ENCODE data around the gene SAFB2. TPM values are rescaled to one million over a fixed set of nuclear protein-coding genes. Genes with fewer than 3 reads are reported as not detected.

The SAFB2 gene
- total RNA-seq, 1 donor from 2014 or later, result 17.6 TPM

DNA sequence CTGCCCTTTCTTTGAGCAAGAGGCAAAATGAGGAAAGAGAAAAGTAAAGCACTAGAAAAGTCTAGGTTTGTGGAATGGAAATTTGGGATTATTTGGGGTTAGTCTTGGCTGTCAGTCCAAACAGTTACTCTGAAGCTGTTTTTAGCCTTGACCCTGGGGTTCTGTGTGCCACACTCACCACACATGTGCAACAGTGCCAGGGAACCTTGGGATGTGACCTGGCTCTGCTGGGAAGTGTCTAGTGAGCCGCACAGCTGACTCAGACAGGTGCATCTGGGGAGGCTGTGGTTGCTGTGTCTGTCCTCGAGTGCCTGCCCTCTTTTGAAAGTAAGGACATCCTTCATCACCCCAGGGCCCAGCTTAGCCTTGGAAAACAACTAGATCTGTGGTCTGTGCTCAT, 41.9 kb upstream of the SAFB2 start:
- TF ChIP-seq, protein P1, sequence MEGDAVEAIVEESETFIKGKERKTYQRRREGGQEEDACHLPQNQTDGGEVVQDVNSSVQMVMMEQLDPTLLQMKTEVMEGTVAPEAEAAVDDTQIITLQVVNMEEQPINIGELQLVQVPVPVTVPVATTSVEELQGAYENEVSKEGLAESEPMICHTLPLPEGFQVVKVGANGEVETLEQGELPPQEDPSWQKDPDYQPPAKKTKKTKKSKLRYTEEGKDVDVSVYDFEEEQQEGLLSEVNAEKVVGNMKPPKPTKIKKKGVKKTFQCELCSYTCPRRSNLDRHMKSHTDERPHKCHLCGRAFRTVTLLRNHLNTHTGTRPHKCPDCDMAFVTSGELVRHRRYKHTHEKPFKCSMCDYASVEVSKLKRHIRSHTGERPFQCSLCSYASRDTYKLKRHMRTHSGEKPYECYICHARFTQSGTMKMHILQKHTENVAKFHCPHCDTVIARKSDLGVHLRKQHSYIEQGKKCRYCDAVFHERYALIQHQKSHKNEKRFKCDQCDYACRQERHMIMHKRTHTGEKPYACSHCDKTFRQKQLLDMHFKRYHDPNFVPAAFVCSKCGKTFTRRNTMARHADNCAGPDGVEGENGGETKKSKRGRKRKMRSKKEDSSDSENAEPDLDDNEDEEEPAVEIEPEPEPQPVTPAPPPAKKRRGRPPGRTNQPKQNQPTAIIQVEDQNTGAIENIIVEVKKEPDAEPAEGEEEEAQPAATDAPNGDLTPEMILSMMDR (conservative IDR thresholded peaks at IDR 0.05; ENCODE audit: low read depth, low read length), result no peak
- no peak overlapping the region for H3K4me3 ChIP-seq (ENCODE audit: low read depth, low read length)
- DNase-seq (ENCODE audit: low read depth), result no peak

DNA sequence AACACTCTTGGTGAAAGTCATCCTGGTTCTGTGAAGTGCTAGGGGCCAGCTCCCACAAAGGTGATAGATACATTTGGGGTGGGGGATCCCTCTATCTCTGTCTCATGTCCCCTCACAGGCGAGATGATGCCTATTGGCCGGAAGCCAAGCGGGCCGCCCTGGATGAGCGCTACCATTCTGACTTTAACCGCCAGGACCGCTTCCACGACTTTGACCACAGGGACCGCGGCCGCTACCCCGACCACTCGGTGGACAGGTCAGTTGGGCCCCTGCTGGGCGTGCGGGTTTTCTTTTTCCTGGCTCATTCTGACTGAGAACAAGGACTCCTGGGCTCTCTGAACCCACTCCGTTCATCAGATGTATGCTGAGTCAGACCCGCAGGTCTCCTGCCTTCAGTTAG, 41.3 kb upstream of the SAFB2 start:
- TF ChIP-seq, protein P1 (conservative IDR thresholded peaks at IDR 0.05; ENCODE audit: low read depth, low read length), result no peak
- no peak overlapping the region for H3K4me3 ChIP-seq (ENCODE audit: low read depth, low read length)
- no peak for DNase-seq (ENCODE audit: low read depth)

DNA sequence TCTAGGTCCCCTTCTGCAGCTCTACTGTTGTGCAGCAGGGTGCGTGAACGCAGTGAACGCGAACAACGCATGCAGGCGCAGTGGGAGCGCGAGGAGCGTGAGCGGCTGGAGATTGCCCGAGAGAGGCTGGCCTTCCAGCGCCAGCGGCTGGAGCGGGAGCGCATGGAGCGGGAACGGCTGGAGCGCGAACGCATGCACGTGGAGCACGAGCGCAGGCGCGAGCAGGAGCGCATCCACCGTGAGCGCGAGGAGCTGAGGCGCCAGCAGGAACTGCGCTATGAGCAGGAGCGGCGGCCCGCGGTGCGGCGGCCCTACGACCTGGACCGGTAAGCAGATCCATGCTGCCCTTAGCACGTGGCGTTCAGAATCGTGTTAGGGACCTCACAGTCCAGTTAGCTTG, 38.9 kb upstream of the SAFB2 start:
- TF ChIP-seq, protein P1 (conservative IDR thresholded peaks at IDR 0.05; ENCODE audit: low read depth, low read length), result no peak

DNA sequence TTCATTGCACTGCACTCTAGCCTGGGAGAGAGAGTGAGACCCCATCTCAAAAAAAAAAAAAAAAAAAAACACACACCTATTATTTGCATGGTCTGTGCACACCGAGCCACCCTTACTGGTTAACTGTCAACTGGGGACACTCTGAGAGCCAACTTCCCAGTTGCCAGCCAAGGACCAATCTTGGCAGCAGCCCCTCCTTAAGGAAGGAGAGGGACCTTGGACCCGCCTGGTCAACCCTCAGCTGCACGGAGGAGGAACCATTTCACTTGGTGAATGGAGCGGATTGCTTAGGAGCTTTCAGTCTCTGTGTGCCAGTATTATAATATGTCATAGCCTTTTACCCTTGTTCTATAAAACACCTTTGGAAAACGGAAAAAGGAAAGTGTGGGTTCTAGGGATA, 32.8 kb upstream of the SAFB2 start:
- H3K4me3 ChIP-seq (ENCODE audit: low read depth, low read length), result no peak overlapping the region
- DNase-seq (ENCODE audit: low read depth), result no peak
- TF ChIP-seq, protein P1 (conservative IDR thresholded peaks at IDR 0.05; ENCODE audit: low read depth, low read length), result no peak

More for the DNA sequence above, 38.9 kb upstream of the SAFB2 start:
- no peak overlapping the region for H3K4me3 ChIP-seq (ENCODE audit: low read depth, low read length)
- DNase-seq (ENCODE audit: low read depth), result no peak

DNA sequence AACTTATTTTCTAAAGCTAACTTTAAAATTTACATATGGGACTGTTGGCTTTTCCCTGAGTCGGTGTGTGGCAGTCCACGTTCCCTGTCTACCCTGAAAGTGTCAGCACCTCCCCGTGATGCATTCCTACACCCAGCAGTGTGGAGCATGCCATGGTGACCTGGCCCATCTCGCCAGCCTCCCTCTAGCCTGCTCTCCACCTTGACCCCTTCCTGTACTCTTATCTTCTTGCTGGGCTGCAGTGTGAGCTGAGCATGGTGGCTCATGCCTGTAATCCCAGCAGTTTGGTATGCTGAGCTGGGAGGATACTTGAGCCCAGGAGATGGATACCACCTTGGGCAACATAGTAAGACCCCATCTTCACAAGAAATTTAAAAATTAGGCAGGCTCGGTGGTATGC, 32.4 kb upstream of the SAFB2 start:
- TF ChIP-seq, protein P1 (conservative IDR thresholded peaks at IDR 0.05; ENCODE audit: low read depth, low read length), result no peak
- no peak overlapping the region for H3K4me3 ChIP-seq (ENCODE audit: low read depth, low read length)
- no peak for DNase-seq (ENCODE audit: low read depth)

DNA sequence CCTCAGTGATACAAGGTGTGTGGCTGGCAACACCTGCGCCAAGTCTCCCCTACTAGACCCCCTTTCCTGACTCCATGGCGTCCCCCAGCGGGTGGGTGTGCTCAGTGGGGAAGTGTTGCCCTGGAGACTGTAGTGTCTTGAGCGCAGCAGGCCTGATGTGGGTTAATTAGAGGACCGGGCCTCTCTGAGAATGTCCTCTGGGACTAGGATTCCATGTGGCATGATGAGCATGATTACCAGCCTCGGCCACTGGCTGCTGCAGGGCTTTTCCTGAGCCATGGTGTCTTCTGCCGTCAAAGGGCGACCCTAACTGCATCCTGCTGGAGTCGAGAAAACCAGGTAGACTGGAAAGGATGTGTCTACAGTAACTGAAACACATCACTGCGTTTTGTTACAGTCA, 29.7 kb upstream of the SAFB2 start:
- TF ChIP-seq, protein P1 (conservative IDR thresholded peaks at IDR 0.05; ENCODE audit: low read depth, low read length), result no peak
- no peak for DNase-seq (ENCODE audit: low read depth)
- H3K4me3 ChIP-seq (ENCODE audit: low read depth, low read length), result no peak overlapping the region

DNA sequence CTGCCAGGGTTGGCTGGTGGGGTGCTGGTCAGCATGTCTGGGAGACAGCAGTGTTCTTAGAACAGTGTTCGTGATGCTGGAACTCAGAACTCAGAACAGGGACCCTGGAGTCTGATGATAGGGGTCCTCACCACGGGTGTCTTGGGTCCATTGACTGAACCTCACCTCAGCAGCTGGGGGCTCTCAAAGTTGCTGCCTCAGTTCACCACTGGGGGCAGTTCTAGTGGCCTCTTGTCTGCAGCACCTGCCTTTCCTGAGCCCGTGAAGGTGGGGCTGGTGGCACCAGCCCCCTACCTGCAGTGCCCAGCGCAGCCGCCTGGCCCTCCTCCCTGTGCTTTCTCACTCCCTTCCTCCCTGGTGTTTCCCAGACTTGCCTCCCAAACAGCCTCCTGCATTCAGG, 28.8 kb upstream of the SAFB2 start:
- no peak for DNase-seq (ENCODE audit: low read depth)
- no peak overlapping the region for H3K4me3 ChIP-seq (ENCODE audit: low read depth, low read length)
- TF ChIP-seq, protein P1 (conservative IDR thresholded peaks at IDR 0.05; ENCODE audit: low read depth, low read length), result no peak
